HG02973 (cell line): Measurements from ENCODE around the gene COL1A1.

Experiments used
- ATAC-seq: cut with Tn5 transposase; IDR thresholded peaks from one replicate; pipeline ENCODE4 v1.9.1; 2021; ENCODE audit warnings: moderate library complexity; ENCODE audit not compliant: unreplicated experiment

Gene COL1A1

DNA sequence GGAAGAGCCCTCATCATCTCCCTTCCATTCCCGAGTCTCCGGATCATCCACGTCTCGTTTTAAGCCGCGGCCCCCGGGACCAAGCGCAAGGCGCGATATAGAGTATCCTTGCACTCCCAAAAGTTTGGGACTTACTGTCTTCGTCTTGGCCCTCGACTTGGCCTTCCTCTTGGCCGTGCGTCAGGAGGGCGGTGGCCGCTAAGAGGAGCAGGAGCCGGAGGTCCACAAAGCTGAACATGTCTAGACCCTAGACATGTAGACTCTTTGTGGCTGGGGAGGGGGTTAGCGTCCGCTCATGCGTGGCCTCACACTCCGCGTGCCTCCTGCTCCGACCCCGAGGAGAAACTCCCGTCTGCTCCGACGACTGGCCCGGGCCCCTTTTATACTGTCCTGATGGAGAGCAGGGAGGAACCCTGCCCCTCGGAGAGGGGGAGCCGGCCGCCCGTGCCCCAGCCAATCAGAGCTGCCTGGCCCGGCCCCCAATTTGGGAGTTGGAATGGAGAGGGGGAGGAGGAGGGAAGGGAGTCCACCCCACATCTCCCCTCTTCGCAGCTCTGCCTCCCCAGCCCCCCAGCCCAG is at the start of gene COL1A1:
Gene COL1A1 (minus strand): TSS at position 356 of the 579 bp plus-strand sequence. CDS start 118 bp downstream, at position 238.
- ATAC-seq = no peak

DNA sequence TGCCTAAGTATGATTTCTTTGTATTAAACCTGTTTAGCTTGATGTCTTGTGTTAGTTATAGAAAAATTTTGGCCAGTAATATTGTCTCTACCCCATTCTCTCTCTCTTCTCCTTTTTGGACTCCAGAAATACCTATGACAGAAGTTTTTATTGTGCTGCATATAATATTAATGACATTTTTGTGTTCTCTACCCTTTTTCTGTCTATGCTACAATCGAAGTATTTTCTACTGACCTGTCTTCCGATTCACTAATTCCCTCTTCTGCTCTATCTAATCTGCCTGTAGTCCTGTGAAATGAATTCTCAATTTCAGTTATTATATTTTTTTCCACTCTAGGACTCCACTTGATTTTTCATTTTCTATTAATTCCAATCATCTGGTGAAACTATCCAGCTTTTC is 46.8 kb upstream of the COL1A1 start:
- no peak for ATAC-seq

DNA sequence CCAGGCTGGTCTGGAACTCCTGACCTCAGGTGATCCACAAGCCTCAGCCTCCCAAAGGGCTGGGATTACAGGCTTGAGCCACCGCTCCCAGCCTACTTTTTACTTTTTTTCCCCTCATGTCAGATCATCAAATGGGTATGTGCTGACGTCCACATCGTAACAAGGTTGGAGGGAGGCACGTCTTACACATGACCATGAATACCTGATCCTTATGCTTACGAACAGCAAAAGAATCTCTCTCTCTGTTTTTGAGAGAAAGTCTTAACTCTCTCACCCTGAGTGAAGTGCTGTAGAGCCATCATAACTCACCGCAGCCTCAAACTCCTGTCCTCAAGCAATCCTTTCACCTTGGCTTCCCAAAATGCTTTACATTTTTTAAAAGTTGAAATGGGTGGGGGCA is 43.3 kb upstream of the COL1A1 start:
- no peak for ATAC-seq

DNA sequence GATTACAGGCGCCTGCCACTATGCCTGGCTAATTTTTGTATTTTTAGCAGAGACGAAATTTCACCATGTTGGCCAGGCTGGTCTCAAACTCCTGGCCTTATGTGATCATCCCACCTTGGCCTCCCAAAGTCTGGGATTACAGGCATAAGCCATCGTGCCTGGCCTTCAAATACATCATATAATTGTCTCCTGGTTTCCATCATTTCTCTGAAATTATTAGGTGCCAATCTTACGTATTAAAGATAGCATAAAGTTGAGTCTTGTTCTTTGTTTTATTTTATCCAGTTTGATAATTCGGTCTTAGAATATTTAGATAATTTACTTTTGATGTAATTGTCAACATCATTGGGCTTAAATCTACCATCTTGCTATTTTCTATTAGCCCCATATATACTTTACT is 40.0 kb upstream of the COL1A1 start:
- no peak for ATAC-seq

DNA sequence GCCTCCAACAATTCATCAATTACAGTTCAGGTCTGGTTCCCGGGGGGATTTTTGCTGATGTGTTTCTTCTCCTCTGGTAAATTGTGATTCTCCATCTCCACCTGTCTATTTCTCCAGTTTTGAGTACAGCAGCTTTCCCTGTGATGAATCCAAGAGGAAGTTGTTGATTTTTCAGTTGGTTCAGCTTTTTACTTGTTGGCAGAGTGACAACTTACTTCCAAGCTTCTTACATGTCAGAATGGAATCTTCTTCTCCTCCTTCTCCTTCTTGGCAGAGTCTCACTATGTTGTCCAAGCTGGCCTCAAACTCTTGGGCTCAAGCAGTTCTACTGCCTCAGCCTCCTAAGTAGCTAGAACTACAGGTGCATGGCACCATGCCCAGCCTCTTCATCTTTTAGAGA is 39.4 kb upstream of the COL1A1 start:
- no peak for ATAC-seq

DNA sequence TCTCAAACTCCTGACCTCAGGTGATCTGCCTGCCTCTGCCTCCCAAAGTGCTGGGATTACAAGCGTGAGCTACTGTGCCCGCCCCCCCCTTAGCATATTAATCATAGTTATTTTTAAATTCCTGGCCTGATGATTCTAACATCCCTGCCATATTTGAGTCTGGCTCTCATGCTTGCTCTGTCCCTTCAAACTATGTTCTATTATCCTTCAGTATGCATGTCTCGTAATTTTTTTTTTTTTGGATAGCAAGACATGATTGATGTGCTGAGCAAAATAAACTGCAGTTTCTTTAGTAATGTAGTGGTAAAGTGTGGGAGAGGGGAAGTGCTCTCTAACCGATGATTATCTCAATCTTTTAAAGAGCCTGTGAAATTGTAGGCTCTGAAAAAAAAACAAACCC is 38.5 kb upstream of the COL1A1 start:
- no peak for ATAC-seq

DNA sequence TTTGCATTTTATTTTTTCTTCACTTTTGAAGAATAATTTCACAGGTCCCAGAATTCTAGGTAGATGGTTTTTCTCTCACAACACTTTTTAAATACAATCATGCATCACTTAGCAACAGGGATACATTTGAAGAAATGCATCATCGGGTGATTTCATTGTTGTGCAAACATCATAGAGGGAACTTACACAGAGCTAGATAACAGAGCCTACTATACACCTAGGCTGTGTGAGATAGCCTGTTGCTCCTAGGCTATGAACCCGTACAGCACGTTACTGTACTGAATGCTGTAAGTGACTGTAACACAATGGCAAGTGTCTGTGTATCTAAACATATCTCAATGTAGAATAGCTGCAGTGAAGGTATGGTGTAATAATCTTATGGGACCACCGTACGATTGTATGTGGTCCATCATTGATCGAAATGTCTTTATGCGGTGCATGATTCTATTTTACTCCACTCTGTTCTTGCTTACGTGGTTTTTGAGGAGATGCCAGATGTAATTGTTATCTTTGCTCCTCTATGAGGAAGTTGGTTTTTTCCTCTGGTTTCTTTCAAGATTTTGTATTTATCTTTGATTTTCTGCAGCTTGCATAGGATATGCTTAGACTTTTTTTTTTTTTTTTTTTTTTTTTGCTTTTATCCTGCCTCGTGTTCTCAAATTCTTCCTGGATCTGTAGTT is 37.3 kb upstream of the COL1A1 start:
- ATAC-seq = no peak

DNA sequence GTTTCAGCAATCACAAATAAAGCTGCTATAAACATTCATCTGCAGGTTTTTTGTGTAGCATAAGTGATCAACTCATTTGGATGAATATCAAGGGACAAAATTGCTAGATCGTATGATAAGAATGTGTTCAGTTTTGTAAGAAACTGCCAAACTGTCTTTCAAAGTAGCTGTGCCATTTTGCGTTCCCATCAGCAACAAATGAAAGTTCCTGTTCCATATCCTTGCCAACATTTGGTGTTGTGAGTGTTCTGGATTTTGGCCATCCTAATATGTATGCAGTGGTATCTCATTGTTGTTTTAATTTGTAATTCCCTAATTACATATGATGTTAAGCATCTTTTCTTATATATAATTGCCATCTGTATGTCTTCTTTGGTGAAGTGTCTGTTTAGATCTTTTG is 36.5 kb upstream of the COL1A1 start:
- ATAC-seq = no peak

DNA sequence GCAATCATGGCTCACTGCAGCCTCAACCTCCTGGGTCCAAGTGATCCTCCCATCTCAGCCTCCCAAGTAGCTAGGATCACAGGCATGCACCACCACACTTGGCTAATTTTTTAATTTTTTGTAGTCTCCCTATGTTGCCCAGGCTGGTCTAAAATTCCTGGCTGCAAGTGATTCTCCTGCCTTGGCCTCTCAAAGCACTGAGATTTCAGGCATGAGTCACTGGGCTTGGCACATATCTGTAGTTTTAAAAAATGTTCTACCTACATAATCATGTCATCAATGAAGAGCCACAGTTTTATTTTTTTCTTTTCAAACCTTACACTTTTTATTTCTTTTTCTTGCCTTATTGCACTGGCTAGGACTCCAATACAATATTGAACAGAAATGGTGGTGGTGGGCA is 33.1 kb upstream of the COL1A1 start:
- ATAC-seq = no peak

DNA sequence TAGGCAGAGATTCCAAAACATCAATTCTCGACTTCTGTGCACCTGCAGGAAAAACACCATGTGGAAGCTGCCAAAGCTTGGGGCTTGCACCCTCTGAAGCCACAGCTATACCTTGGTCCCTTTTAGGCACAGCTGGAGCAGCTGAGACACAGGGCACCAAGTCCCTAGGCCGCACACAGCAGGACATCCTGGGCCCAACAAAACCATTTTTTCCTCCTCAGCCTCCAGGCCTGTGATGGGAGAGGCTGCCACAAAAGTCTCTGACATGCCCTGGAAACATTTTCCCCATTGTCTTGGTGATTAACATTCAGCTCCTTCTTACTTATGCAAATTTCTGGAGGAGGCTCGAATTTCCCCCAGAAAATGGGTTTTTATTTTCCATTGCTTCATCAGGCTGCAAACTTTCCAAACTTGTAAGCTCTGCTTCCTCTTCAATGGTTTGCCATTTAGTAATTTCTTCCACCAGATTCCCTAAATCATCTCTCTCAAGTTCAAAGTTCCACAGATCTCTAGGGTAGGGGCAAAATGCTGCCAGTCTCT is 24.3 kb upstream of the COL1A1 start:
- ATAC-seq = no peak

DNA sequence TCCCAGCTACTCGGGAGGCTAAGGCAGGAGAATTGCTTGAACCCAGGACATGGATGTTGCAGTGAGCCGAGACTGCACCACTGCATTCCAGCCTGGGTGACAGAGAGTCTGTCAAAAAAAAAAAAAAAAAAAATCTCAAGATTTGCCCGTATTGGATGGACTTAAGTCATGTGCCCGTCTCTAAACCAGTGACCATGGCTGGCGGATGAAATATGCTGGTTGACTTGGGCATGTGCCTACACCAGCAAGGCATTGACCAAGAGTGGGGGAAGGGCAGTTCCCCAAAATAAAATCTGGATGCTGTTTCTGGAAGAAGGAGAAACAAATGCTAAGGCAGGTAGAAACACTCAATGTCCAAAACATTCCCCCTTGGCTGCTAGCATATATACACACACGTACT is 21.5 kb upstream of the COL1A1 start:
- ATAC-seq = no peak

DNA sequence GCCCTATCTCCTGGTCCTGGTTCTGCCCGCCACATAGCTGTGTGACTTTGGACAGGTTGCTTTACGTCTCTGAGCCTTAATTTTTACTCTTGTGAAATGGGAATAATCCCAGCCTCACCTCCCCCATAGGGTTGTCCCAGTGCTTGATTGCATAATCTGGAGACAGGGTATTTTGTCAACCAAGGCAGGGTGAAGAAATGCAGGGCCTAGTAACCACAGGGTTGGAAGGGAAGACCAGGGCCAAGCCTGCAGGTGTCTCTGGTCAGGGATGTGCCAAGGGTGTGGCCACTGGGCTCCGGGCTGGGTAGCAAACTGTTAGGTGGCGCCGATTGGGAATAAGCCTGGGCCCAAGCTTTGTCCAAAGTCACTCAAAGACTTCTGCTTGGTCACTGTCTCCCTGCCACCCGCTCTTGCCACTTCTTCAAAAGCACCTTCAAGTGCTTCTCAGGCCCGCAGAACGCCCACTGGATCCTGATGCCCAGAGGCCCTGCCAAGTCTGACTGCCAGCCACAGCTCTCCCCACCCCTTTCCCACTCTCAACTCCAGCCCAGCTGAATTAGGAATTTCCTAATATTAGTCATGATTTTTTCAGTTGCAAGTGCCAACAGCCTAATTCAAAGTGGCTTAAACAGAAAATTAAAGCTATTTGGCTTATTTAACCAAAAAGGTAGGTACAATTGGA is 20.6 kb upstream of the COL1A1 start:
- ATAC-seq = no peak

DNA sequence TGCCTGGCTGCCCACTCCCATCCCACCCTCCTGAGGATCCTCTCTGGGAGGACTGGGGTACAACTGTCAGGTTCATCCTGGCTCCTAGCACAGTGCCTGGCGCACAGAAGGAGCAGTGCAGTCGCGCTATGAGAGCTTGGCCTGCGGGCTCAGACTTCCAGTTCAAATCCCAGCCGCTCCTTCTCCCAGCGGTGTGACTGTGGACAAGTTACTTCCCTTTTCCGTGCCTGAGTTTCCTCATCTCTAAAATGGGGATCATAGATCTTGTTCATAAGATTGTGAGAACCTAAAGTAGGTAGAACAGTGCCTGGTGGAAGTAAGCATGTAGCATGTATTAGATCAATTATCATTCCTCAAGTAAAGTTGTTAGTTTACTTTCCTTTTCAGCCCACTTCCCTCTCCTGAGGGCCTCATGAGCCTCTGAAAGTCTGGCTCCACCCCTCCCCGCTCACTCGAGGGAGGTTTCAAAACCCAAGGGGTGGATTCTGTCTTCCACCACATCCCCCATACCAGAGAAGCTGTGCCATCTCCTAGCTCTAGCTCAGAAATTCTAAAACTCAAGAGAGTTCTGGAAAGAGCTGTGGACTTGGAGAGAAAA is 19.9 kb upstream of the COL1A1 start:
- ATAC-seq = no peak

DNA sequence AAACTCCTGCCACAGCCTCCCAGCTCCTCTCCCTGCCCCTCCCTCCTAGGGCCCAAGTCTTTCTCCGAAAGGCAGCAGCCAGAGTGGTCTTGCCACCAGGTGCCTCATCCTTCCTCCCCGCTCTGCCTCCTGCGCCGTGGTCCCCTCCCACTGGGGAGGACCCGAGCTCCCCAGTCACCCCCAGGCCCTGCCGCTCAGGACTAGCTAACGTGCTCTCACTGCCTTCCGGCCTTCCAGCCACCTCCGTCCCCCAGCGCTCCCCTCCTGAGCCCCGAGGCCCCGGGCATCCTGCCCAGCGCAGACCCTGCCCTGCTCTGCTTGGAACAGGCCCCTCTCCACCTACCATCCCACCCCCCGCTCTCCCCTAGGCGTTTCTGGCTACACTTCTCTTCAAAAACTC is 19.4 kb upstream of the COL1A1 start:
- no peak for ATAC-seq

DNA sequence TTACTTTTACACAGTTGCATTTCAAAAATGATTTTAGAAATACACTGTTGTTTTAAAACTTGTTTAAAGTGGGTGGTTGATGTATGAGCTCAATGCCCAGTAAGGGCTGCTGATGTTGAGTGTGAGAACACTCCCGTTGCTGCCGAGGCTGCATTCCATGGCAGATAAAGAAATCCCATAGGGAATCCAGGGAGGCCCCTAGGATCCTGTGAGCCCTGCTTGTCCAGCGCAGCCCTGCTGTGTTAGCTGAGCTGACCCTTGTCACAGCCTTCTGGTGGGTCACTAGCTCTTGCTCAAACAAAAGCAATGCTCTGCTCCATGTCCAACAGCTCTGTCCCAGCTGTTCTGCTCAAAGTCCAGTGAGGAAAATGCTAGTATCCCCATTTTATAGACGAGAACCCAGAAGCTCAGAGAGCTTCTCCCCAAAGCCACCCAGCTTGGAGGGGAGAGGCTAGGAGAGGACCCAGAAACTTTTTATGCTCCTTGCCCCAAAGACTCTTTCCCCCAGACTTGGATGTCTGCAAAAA is 18.6 kb upstream of the COL1A1 start:
- no peak for ATAC-seq

DNA sequence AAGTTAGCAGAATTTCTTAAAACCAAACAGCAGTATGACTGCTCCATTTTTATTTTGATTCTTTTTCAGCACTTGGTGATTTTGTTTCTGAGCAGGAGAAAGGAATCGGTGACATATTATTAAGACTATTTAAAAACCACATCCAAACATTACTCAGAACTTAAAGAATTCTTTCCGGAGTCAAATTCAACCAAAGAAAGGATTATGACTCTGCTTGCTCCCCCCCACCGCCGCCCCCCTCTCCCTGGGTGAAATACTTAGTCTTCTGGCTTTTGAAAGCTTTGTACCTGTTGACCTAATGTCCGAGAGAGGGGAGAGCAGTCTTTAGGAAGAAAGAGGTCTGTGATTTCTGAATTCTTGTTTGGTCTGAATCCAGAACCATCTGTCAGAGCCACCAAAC is 17.9 kb upstream of the COL1A1 start:
- ATAC-seq = no peak

DNA sequence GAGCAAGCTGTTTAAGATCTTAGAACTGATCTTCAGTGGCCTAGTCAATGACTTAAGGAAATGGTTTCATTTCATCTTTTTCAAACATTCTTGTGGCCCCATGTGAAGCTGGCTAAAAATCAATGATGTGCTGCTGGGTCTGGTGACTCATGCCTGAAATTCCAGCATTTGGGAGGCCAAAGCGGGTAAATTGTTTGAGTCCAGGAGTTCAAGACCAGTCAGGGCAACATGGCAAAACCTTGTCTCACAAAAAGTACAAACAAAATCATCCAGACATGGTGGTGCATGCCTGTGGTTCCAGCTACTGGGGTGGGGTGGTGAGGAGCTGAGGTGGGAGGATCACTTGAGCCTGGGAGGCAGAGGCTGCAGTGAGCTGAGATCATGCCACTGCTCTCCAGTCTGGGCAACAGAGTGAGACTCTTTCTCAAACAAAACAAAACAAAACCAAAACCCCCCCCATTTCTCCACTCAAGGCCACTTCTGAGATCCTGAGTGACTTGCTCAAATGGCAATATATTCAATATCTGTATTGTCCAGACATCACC is 17.4 kb upstream of the COL1A1 start:
- no peak for ATAC-seq

DNA sequence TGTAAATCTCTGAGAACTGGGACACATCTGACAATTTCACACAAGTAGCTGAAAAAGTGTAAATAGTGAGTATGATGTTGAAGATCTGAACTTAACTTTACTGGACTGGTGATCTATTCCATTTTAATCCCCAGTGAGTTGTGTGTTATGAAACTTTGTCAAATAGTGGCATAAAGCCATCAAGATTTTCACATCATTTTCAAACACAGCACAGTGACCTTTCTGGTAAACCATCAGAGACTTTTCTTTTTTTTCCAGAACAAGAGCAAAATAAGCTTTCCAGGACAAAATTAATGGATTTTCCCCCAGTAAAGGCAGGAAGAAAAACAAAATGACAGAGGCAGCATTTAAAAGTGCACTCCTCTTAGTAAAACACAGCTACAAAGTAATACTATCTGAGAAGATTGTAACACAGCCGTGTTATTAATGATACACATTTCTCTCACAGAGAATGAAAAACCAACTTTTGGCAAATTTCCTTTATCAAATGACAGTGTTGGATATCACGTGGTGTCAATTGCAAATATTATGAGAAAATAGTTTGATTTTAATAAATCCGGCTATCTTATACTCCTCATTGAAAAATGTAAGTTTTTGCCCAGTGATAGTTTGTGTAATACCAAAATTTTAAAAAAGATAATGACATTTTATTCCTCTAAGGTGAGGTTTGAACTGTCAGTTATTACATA is 16.8 kb upstream of the COL1A1 start:
- no peak for ATAC-seq

DNA sequence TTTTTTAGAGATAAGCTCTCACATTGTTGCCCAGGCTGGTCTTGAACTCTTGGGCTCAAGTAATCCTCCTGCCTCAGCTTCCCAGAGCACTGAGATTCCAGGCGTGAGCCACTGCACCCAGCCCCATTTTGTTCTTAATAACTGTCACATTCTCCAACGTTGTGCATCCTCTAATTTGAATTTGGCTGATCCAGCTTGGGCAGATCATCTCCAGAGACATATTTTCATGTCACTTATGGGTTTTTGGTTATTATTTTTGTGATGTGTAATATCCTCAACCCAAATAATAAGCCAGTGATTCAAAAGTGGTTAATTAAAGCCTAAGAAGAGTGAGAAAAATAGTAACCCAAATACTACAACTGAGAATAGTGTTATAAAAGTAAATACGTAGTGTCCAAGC is 16.2 kb upstream of the COL1A1 start:
- ATAC-seq = no peak

DNA sequence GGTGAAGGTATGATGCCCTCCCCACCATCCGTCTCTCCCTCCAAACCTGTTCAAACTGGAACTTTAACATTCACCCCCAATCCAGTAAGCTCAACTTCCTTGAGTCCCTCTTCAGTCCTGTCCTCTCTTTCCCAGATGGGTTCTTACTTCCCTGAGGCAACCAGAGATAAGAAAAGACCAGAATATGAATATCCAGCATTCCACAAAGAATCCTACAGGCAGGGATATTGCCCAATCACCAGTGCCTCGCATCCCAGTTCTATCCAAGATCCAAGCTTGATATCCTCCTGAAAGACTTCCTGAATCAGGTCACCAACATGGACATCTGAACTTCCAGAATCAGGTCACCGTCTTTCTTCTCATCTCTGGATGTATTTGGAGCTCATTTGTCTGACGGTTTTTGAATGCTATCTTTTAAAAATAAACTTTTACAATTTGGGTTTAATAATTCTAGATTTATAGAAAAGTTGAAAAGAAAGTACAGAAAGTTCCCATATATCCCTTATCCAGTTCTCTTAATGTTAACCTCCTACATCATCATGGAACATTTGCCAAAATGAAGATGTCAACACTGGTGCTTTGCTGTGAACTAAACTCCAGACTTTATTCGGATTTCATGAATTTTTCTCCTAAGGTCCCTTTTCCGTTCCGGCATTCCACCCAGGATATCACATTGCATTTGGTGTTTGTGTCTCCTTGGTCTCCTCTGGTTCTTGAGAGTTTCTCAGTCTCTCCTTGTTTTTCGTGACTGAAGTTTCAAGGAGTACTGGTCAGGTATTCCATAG is 13.7 kb upstream of the COL1A1 start:
- no peak for ATAC-seq
